Thoracic aorta (tissue), 2 donors: ENCODE measurements around the gene MYEF2. TPM values are rescaled to one million over a fixed set of nuclear protein-coding genes. Genes with fewer than 3 reads are reported as not detected.
A peak's percentile ranks its signal among the peaks of the same experiment; 100 is the strongest.

ENCODE experiments used
- ATAC-seq: fragments of 150-250 bp; one replicate; pipeline ENCODE4 v1.8.0; 2017; ENCODE audit warnings: low read depth; ENCODE audit not compliant: insufficient number of reproducible peaks, low FRiP score
- DNase-seq: peaks from one replicate; pipeline ENCODE4 v3.0.0-alpha.2; 2020; ENCODE audit warnings: low spot score
- H3K27ac ChIP-seq, 2 donors: fragments of 200-600 bp; sonication (generic); 1 replicate in 1 of 2; 2 replicates in 1 of 2; pipeline ENCODE4 v1.5.1; 2016; ENCODE audit warnings: mild to moderate bottlenecking in 2 of 2, moderate library complexity in 2 of 2
- H3K27me3 ChIP-seq: fragments of 200-600 bp; sonication (generic); replicated peaks from 2 replicates; pipeline ENCODE4 v1.6.0; 2016; ENCODE audit warnings: mild to moderate bottlenecking; ENCODE audit not compliant: insufficient read depth
- H3K36me3 ChIP-seq: fragments of 200-600 bp; sonication (generic); one replicate; pipeline ENCODE4 v1.5.1; 2016
- H3K4me1 ChIP-seq, 2 donors: fragments of 200-600 bp; sonication (generic); 1 replicate in 1 of 2; 2 replicates in 1 of 2; pipeline versions ENCODE4 v1.5.1 to v1.6.0; 2016; ENCODE audit warnings: low read depth in 2 of 2, mild to moderate bottlenecking in 1 of 2; ENCODE audit not compliant: control insufficient read depth in 1 of 2
- H3K4me3 ChIP-seq: fragments of 200-600 bp; sonication (generic); 2 replicates; pipeline ENCODE4 v1.5.1; 2016; ENCODE audit warnings: mild to moderate bottlenecking
- H3K9me3 ChIP-seq: fragments of 200-600 bp; sonication (generic); 2 replicates; pipeline ENCODE4 v1.5.1; 2016
- total RNA-seq, 2 donors: library from RNA; depleted of rRNA; stranded (reverse); fragments of >200 nt; gene quantifications; one replicate each; pipeline versions ENCODE4 v1.1.0 to v1.2.3, GENCODE V29; 2016
- TF ChIP-seq, protein P1 (sequence below): fragments of 200-600 bp; sonication (generic); IDR thresholded peaks from one replicate; pipeline ENCODE4 v1.5.1; 2019; ENCODE audit warnings: antibody characterized with exemption

MYEF2 gene
- total RNA-seq, 2 donors from 2014 or later = 63.5 to 168 TPM

DNA sequence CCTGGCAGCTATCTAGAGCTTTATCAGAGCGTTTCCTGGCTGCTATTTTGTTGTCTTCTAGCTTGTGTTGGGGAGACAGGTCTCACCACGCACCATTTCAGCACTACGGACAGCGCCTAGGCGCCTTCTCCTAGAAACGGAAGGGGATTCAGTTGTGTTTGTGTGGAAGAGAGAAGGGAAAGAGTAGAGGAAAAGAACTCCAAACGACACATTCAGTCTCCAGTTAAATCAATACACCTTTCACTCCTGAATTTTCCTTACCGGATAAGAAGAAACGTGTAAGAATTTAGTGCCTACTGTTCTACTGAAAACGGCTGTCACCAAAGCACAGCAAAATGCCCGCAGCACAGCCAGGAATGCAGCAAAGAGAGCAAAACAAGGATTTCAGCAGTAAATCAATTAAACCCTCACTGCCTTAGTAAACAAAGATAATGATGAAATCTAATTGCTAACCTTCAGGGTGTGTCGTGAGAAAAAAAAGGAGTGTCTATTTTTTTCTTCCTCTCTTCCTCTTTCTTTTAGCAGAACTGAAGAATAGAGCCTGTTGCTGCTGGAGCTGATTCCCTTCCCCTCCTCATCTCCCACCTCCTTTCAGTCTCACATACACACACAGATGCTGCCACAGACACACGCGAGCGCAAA lies 13.0 kb upstream of the MYEF2 start:
- TF ChIP-seq, protein P1, sequence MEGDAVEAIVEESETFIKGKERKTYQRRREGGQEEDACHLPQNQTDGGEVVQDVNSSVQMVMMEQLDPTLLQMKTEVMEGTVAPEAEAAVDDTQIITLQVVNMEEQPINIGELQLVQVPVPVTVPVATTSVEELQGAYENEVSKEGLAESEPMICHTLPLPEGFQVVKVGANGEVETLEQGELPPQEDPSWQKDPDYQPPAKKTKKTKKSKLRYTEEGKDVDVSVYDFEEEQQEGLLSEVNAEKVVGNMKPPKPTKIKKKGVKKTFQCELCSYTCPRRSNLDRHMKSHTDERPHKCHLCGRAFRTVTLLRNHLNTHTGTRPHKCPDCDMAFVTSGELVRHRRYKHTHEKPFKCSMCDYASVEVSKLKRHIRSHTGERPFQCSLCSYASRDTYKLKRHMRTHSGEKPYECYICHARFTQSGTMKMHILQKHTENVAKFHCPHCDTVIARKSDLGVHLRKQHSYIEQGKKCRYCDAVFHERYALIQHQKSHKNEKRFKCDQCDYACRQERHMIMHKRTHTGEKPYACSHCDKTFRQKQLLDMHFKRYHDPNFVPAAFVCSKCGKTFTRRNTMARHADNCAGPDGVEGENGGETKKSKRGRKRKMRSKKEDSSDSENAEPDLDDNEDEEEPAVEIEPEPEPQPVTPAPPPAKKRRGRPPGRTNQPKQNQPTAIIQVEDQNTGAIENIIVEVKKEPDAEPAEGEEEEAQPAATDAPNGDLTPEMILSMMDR = no peak
- H3K4me1 ChIP-seq = no peaks in the 10 kb centered on the region
- no peak overlapping the region for H3K27ac ChIP-seq
- no peaks in the 10 kb centered on the region for H3K36me3 ChIP-seq
- ATAC-seq (no peak), DNase-seq (peak; percentile 7)
- peak overlapping the region; percentile 2 for H3K4me3 ChIP-seq
- H3K27me3 ChIP-seq = no peaks in the 10 kb centered on the region
- no peaks in the 10 kb centered on the region for H3K9me3 ChIP-seq

DNA sequence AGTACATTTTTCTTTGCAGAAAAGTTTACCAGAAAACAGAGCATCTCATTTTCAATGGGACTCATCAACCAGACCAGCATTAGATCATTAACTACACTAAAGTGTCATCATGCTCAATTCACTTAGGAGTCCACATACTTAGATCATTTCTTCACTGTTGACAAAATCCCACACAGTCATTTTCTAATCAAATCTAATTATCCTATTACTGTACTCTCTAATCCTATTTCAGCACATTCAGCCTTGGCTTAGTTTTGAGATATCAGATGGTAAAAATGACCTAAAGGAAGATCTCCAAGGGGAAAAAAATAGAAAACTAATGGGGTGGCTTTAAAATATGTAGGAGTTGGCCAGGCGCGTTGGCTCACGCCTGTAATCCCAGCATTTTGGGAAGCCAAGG lies 8.2 kb upstream of the MYEF2 start:
- ATAC-seq (no peak), DNase-seq (no peak)
- TF ChIP-seq, protein P1 = no peak
- no peaks in the 10 kb centered on the region for H3K36me3 ChIP-seq
- H3K4me1 ChIP-seq = no peaks in the 10 kb centered on the region
- H3K9me3 ChIP-seq = no peaks in the 10 kb centered on the region
- H3K27me3 ChIP-seq = no peaks in the 10 kb centered on the region
- H3K27ac ChIP-seq = no peak overlapping the region
- no peak overlapping the region for H3K4me3 ChIP-seq

DNA sequence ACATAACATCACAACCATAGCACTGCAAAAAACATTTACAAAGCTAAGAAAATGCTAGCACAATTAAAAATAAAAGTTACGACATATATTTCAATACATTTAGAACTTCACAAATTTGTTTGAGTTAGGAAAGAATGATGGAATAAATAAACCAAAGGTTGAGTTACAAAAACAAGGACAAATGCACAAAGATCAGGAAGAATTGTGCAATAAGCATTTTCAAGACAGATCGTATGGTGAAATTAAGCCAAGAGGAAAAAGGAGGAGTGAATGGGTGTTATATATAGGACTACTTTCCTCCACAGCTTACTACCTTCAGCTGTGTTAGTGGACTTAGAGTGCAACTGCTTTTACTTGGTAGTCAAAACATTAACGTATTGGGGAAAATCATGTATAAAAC lies 7.4 kb upstream of the MYEF2 start:
- TF ChIP-seq, protein P1 = no peak
- Histone ChIP-seq H3K36me3 (no peaks in the 10 kb centered on the region), H3K27ac (no peak overlapping the region), H3K4me3 (no peak overlapping the region), H3K4me1 (no peaks in the 10 kb centered on the region), H3K9me3 (no peaks in the 10 kb centered on the region), H3K27me3 (no peaks in the 10 kb centered on the region)
- no peak for DNase-seq
- ATAC-seq = no peak

DNA sequence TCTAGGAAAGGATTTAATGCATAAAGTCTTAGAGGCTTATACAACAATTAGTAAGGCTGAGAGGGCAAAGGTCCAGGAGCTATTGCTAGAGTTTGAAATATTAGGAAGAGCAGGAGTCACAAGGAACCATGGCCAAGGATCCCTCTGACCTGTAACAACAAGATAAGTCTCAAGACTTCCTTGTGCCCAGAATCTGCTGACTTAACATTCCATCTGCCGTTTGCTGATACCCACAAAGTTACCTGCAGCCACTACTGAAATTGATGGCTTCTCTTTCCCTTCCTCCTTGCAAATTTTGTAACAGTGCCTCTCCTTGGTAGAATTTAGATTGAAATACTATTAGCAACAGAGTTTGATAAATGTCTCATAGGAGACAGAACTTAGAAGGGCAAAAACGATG lies 4.7 kb upstream of the MYEF2 start:
- no peak for ATAC-seq
- Histone ChIP-seq H3K4me3 (no peak overlapping the region), H3K27ac (no peak overlapping the region), H3K4me1 (no peaks in the 10 kb centered on the region), H3K9me3 (no peaks in the 10 kb centered on the region), H3K36me3 (no peaks in the 10 kb centered on the region), H3K27me3 (no peaks in the 10 kb centered on the region)
- TF ChIP-seq, protein P1 = no peak
- no peak for DNase-seq

DNA sequence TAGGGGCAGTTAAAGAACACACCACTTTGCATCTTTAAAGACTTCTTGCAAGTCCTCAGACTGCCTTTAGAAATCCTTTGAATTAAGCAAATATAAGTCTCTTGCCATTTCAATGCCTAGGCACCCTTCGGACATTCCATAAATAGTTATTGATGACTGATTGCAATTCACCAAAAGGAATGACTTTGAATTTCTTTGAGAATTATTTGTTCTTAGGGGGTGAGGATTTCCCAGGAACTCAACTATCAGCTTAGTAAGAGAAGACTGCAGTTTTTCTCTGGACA lies 495 bp upstream of the MYEF2 start:
- ATAC-seq (no peak), DNase-seq (no peak)
- no peaks in the 10 kb centered on the region for H3K27me3 ChIP-seq
- H3K27ac ChIP-seq = peak overlapping the region; percentile 95 to 98
- no peaks in the 10 kb centered on the region for H3K36me3 ChIP-seq
- H3K9me3 ChIP-seq = no peaks in the 10 kb centered on the region
- peaks cover 8 to 19% of the 10 kb centered on the region in 2 donors for H3K4me1 ChIP-seq
- peak overlapping the region; percentile 88 for H3K4me3 ChIP-seq
- TF ChIP-seq, protein P1 = no peak
